Hematopoietic multipotent progenitor cell (in vitro differentiated cells): ENCODE data around the gene IQCH. TPM values are rescaled to one million over a fixed set of nuclear protein-coding genes. Genes with fewer than 3 reads are reported as not detected.

ENCODE experiments used
- DNase-seq, 3 donors: peaks; one replicate each; pipeline ENCODE4 v3.0.0-alpha.2; 2011 to 2015; ENCODE audit warnings: low read depth in 2 of 3, low spot score in 2 of 3
- total RNA-seq: library from RNA; depleted of rRNA; stranded (reverse); fragments of >200 nt; gene quantifications from one replicate; pipeline ENCODE4 v1.2.3, GENCODE V29; 2012

Gene IQCH
- total RNA-seq, 1 donor, result 2.7 TPM

GRCh38 chr15:67551207-67551743 lies 296.7 kb downstream of the IQCH start:
- no peak for DNase-seq

Other genes with a start within 250 kb of the IQCH start
- 54.7 TPM for gene SMAD3, start 189.2 kb upstream of the IQCH start, total RNA-seq
- gene AAGAB, start 125 bp upstream of the IQCH start, total RNA-seq, result 21.5 TPM